ENCODE results near the gene MMP1.

MMP1 gene

GRCh38 chr11:102757823-102758549 is 40.0 kb downstream of the MMP1 start:
- DNase-seq, result no peak

- DNase-seq, result no peak
Measured at GRCh38 chr11:102753267-102753666, 44.7 kb downstream of the MMP1 start.

- no peak for DNase-seq
Measured at GRCh38 chr11:102751673-102752072, 46.3 kb downstream of the MMP1 start.

GRCh38 chr11:102749101-102749722 is 48.7 kb downstream of the MMP1 start:
- DNase-seq, result no peak

- DNase-seq, result peak; percentile 25
Measured at GRCh38 chr11:102746746-102747578, 51.0 kb downstream of the MMP1 start.

Measured in NCI-H1436 (cell line).